Measurements from ENCODE around the gene STX19.

The STX19 gene

GRCh38 chr3:94028093-94028837 is at the start of gene STX19:
Gene STX19 (minus strand): TSS chr3:94028597. CDS start chr3:94015269, 13,328 bp downstream.
- no peak within 1 kb of the TSS for H3K27ac ChIP-seq (ENCODE audit: low read depth, low read length, poor library complexity, severe bottlenecking)
- H3F3A ChIP-seq (ENCODE audit: insufficient read depth, low read length): no peaks in the 10 kb centered on the region
- no peaks in the 10 kb centered on the region for H4K20me1 ChIP-seq (ENCODE audit: insufficient read depth, low read length)
- no peaks in the 10 kb centered on the region for H3K27me3 ChIP-seq (ENCODE audit: insufficient read depth, low read length)
- no peaks in the 10 kb centered on the region for H3K79me2 ChIP-seq (ENCODE audit: insufficient read depth, low read length)
- no peak within 1 kb of the TSS for H3K4me2 ChIP-seq (ENCODE audit: low read length)
- no peaks in the 10 kb centered on the region for H3K9me3 ChIP-seq (ENCODE audit: low read length)
- H2AFZ ChIP-seq (ENCODE audit: low read length): no peak within 1 kb of the TSS
- no peaks in the 10 kb centered on the region for H3K9me2 ChIP-seq (ENCODE audit: low read depth, low read length)
- TF ChIP-seq EZH2 (IDR thresholded peaks at IDR 0.05; ENCODE audit: borderline replicate concordance, low read length) (no peak), CTCF (IDR thresholded peaks at IDR 0.05; ENCODE audit: low read length) (no peak)
- H3K36me3 ChIP-seq (ENCODE audit: insufficient read depth, low read length): no peaks in the 10 kb centered on the region
- no peak within 1 kb of the TSS for H3K9ac ChIP-seq (ENCODE audit: low read length)
- H3K4me3 ChIP-seq (ENCODE audit: low read depth, low read length, poor library complexity, severe bottlenecking): no peak within 1 kb of the TSS
- no peaks in the 10 kb centered on the region for H3K4me1 ChIP-seq (ENCODE audit: insufficient read depth, low read length, severe bottlenecking)

- Histone ChIP-seq H4K20me1 (ENCODE audit: insufficient read depth, low read length) (no peaks in the 10 kb centered on the region), H3K9me3 (ENCODE audit: low read length) (no peaks in the 10 kb centered on the region), H3K4me1 (ENCODE audit: insufficient read depth, low read length, severe bottlenecking) (no peaks in the 10 kb centered on the region), H3K27me3 (ENCODE audit: insufficient read depth, low read length) (no peaks in the 10 kb centered on the region), H3K4me2 (ENCODE audit: low read length) (no peak overlapping the region), H2AFZ (ENCODE audit: low read length) (no peak overlapping the region), H3K9ac (ENCODE audit: low read length) (no peak overlapping the region), H3F3A (ENCODE audit: insufficient read depth, low read length) (no peaks in the 10 kb centered on the region), H3K79me2 (ENCODE audit: insufficient read depth, low read length) (no peaks in the 10 kb centered on the region), H3K36me3 (ENCODE audit: insufficient read depth, low read length) (peaks cover 10% of the 10 kb centered on the region; the same call in 1 of the 2 replicates), H3K4me3 (ENCODE audit: low read depth, low read length, poor library complexity, severe bottlenecking) (no peak overlapping the region), H3K9me2 (ENCODE audit: low read depth, low read length) (no peaks in the 10 kb centered on the region), H3K27ac (ENCODE audit: low read depth, low read length, poor library complexity, severe bottlenecking) (no peak overlapping the region)
- TF ChIP-seq CTCF (IDR thresholded peaks at IDR 0.05; ENCODE audit: low read length) (no peak), EZH2 (IDR thresholded peaks at IDR 0.05; ENCODE audit: borderline replicate concordance, low read length) (no peak)
Measured at GRCh38 chr3:94076055-94076454, 47.7 kb upstream of the STX19 start.

GRCh38 chr3:94071713-94072284 is 43.4 kb upstream of the STX19 start:
- H3K9me2 ChIP-seq (ENCODE audit: low read depth, low read length): no peaks in the 10 kb centered on the region
- TF ChIP-seq EZH2 (IDR thresholded peaks at IDR 0.05; ENCODE audit: borderline replicate concordance, low read length) (no peak), CTCF (IDR thresholded peaks at IDR 0.05; ENCODE audit: low read length) (no peak)
- no peaks in the 10 kb centered on the region for H3K9me3 ChIP-seq (ENCODE audit: low read length)
- no peak overlapping the region for H3K4me2 ChIP-seq (ENCODE audit: low read length)
- no peaks in the 10 kb centered on the region for H3K4me1 ChIP-seq (ENCODE audit: insufficient read depth, low read length, severe bottlenecking)
- H3K36me3 ChIP-seq (ENCODE audit: insufficient read depth, low read length): peaks cover 24% of the 10 kb centered on the region
- no peak overlapping the region for H3K9ac ChIP-seq (ENCODE audit: low read length)
- H3K27me3 ChIP-seq (ENCODE audit: insufficient read depth, low read length): no peaks in the 10 kb centered on the region
- H3F3A ChIP-seq (ENCODE audit: insufficient read depth, low read length): no peaks in the 10 kb centered on the region
- H3K79me2 ChIP-seq (ENCODE audit: insufficient read depth, low read length): no peaks in the 10 kb centered on the region
- H3K4me3 ChIP-seq (ENCODE audit: low read depth, low read length, poor library complexity, severe bottlenecking): no peak overlapping the region
- no peak overlapping the region for H3K27ac ChIP-seq (ENCODE audit: low read depth, low read length, poor library complexity, severe bottlenecking)
- no peaks in the 10 kb centered on the region for H4K20me1 ChIP-seq (ENCODE audit: insufficient read depth, low read length)
- H2AFZ ChIP-seq (ENCODE audit: low read length): no peak overlapping the region
